Measurements from ENCODE around the gene GOLGA6A.
"Not testable (repeated sequence)": the region's sequence is repeated elsewhere in the genome, so short reads cannot be mapped to it uniquely, and the experiment has no call there.

The GOLGA6A gene

GRCh38 chr15:74096753-74097474, 14.6 kb upstream of the GOLGA6A start:
- not testable (repeated sequence) for H3K36me3 ChIP-seq (ENCODE audit: insufficient read depth, low read length); H3K9me3 ChIP-seq (ENCODE audit: insufficient read depth, low read depth, low read length); H3K9ac ChIP-seq (ENCODE audit: low read depth, low read length); H3K4me3 ChIP-seq (ENCODE audit: low read length); H3K4me1 ChIP-seq (ENCODE audit: insufficient read depth, low read length); H3K27me3 ChIP-seq (ENCODE audit: insufficient read depth, low read length); H3K27ac ChIP-seq (ENCODE audit: low read depth, low read length)
- no CpG with 5 or more reads among the region's 27 CpGs for WGBS

GRCh38 chr15:74095610-74096009, 13.3 kb upstream of the GOLGA6A start:
- not testable (repeated sequence) for H3K27ac ChIP-seq (ENCODE audit: low read depth, low read length); H3K4me3 ChIP-seq (ENCODE audit: low read length); H3K4me1 ChIP-seq (ENCODE audit: insufficient read depth, low read length); H3K36me3 ChIP-seq (ENCODE audit: insufficient read depth, low read length); H3K9ac ChIP-seq (ENCODE audit: low read depth, low read length); H3K27me3 ChIP-seq (ENCODE audit: insufficient read depth, low read length); H3K9me3 ChIP-seq (ENCODE audit: insufficient read depth, low read depth, low read length)
- WGBS: 92% methylated on average over 7 of the region's 10 CpGs

- H3K4me1 ChIP-seq (ENCODE audit: insufficient read depth, low read length); H3K27ac ChIP-seq (ENCODE audit: low read depth, low read length); H3K9ac ChIP-seq (ENCODE audit: low read depth, low read length); H3K4me3 ChIP-seq (ENCODE audit: low read length); H3K27me3 ChIP-seq (ENCODE audit: insufficient read depth, low read length); H3K9me3 ChIP-seq (ENCODE audit: insufficient read depth, low read depth, low read length); H3K36me3 ChIP-seq (ENCODE audit: insufficient read depth, low read length): not testable (repeated sequence)
- no CpG with 5 or more reads among the region's 2 CpGs for WGBS
Observed at GRCh38 chr15:74094567-74094966, 12.2 kb upstream of the GOLGA6A start.

GRCh38 chr15:74075781-74076180, 6.6 kb downstream of the GOLGA6A start:
- WGBS: 93% methylated on average over 8 of the region's 9 CpGs

GRCh38 chr15:74072614-74073337, 9.6 kb downstream of the GOLGA6A start:
- not testable (repeated sequence) for H3K27ac ChIP-seq (ENCODE audit: low read depth, low read length); H3K9ac ChIP-seq (ENCODE audit: low read depth, low read length); H3K4me1 ChIP-seq (ENCODE audit: insufficient read depth, low read length); H3K36me3 ChIP-seq (ENCODE audit: insufficient read depth, low read length); H3K4me3 ChIP-seq (ENCODE audit: low read length); H3K27me3 ChIP-seq (ENCODE audit: insufficient read depth, low read length); H3K9me3 ChIP-seq (ENCODE audit: insufficient read depth, low read depth, low read length)
- 73% methylated on average over 10 of the region's 16 CpGs for WGBS

More at GRCh38 chr15:74075781-74076180, 6.6 kb downstream of the GOLGA6A start:
- not testable (repeated sequence) for H3K9ac ChIP-seq (ENCODE audit: low read depth, low read length); H3K36me3 ChIP-seq (ENCODE audit: insufficient read depth, low read length); H3K4me3 ChIP-seq (ENCODE audit: low read length); H3K4me1 ChIP-seq (ENCODE audit: insufficient read depth, low read length); H3K27ac ChIP-seq (ENCODE audit: low read depth, low read length); H3K27me3 ChIP-seq (ENCODE audit: insufficient read depth, low read length); H3K9me3 ChIP-seq (ENCODE audit: insufficient read depth, low read depth, low read length)

GRCh38 chr15:74072132-74072531, 10.2 kb downstream of the GOLGA6A start:
- H3K9ac ChIP-seq (ENCODE audit: low read depth, low read length); H3K4me1 ChIP-seq (ENCODE audit: insufficient read depth, low read length); H3K27me3 ChIP-seq (ENCODE audit: insufficient read depth, low read length); H3K4me3 ChIP-seq (ENCODE audit: low read length); H3K36me3 ChIP-seq (ENCODE audit: insufficient read depth, low read length); H3K9me3 ChIP-seq (ENCODE audit: insufficient read depth, low read depth, low read length); H3K27ac ChIP-seq (ENCODE audit: low read depth, low read length): not testable (repeated sequence)
- WGBS: no CpG with 5 or more reads among the region's 9 CpGs

GRCh38 chr15:74071645-74072044, 10.7 kb downstream of the GOLGA6A start:
- H3K9ac ChIP-seq (ENCODE audit: low read depth, low read length): not testable (repeated sequence)

GRCh38 chr15:74065684-74066411, 16.5 kb downstream of the GOLGA6A start:
- H3K4me3 ChIP-seq (ENCODE audit: low read length); H3K9me3 ChIP-seq (ENCODE audit: insufficient read depth, low read depth, low read length); H3K36me3 ChIP-seq (ENCODE audit: insufficient read depth, low read length); H3K4me1 ChIP-seq (ENCODE audit: insufficient read depth, low read length); H3K27me3 ChIP-seq (ENCODE audit: insufficient read depth, low read length); H3K9ac ChIP-seq (ENCODE audit: low read depth, low read length); H3K27ac ChIP-seq (ENCODE audit: low read depth, low read length): not testable (repeated sequence)
- 10% methylated on average over 5 of the region's 13 CpGs for WGBS

More at GRCh38 chr15:74071645-74072044, 10.7 kb downstream of the GOLGA6A start:
- 98% methylated on average over 3 of the region's 6 CpGs for WGBS
- not testable (repeated sequence) for H3K4me1 ChIP-seq (ENCODE audit: insufficient read depth, low read length); H3K27me3 ChIP-seq (ENCODE audit: insufficient read depth, low read length); H3K9me3 ChIP-seq (ENCODE audit: insufficient read depth, low read depth, low read length); H3K27ac ChIP-seq (ENCODE audit: low read depth, low read length); H3K36me3 ChIP-seq (ENCODE audit: insufficient read depth, low read length); H3K4me3 ChIP-seq (ENCODE audit: low read length)

- not testable (repeated sequence) for H3K27me3 ChIP-seq (ENCODE audit: insufficient read depth, low read length); H3K9ac ChIP-seq (ENCODE audit: low read depth, low read length); H3K27ac ChIP-seq (ENCODE audit: low read depth, low read length); H3K4me3 ChIP-seq (ENCODE audit: low read length); H3K9me3 ChIP-seq (ENCODE audit: insufficient read depth, low read depth, low read length); H3K4me1 ChIP-seq (ENCODE audit: insufficient read depth, low read length); H3K36me3 ChIP-seq (ENCODE audit: insufficient read depth, low read length)
- 91% methylated on average over 8 of the region's 8 CpGs for WGBS
Observed at GRCh38 chr15:74064822-74065221, 17.5 kb downstream of the GOLGA6A start.

- not testable (repeated sequence) for H3K4me1 ChIP-seq (ENCODE audit: insufficient read depth, low read length); H3K27ac ChIP-seq (ENCODE audit: low read depth, low read length); H3K27me3 ChIP-seq (ENCODE audit: insufficient read depth, low read length); H3K4me3 ChIP-seq (ENCODE audit: low read length); H3K36me3 ChIP-seq (ENCODE audit: insufficient read depth, low read length); H3K9me3 ChIP-seq (ENCODE audit: insufficient read depth, low read depth, low read length); H3K9ac ChIP-seq (ENCODE audit: low read depth, low read length)
- WGBS: 97% methylated on average over 3 of the region's 3 CpGs
Observed at GRCh38 chr15:74064183-74064582, 18.2 kb downstream of the GOLGA6A start.

GRCh38 chr15:74063425-74064146, 18.8 kb downstream of the GOLGA6A start:
- not testable (repeated sequence) for H3K27me3 ChIP-seq (ENCODE audit: insufficient read depth, low read length); H3K27ac ChIP-seq (ENCODE audit: low read depth, low read length); H3K4me3 ChIP-seq (ENCODE audit: low read length); H3K9me3 ChIP-seq (ENCODE audit: insufficient read depth, low read depth, low read length); H3K9ac ChIP-seq (ENCODE audit: low read depth, low read length); H3K36me3 ChIP-seq (ENCODE audit: insufficient read depth, low read length); H3K4me1 ChIP-seq (ENCODE audit: insufficient read depth, low read length)
- 89% methylated on average over 6 of the region's 17 CpGs for WGBS
